COLO668 (cell line): Measurements from ENCODE around the gene CCNDBP1.
A peak's percentile ranks its signal among the peaks of the same experiment; 100 is the strongest.
"Not testable (repeated sequence)": the region's sequence is repeated elsewhere in the genome, so short reads cannot be mapped to it uniquely, and the experiment has no call there.

Experiments
- DNase-seq: peaks from one replicate; lab custom pipeline; 2025; ENCODE audit not compliant: unreplicated experiment; lab: John Stamatoyannopoulos, UW

The CCNDBP1 gene

GRCh38 chr15:43214592-43215295 lies 29.5 kb downstream of the CCNDBP1 start:
- DNase-seq = no peak

DNA sequence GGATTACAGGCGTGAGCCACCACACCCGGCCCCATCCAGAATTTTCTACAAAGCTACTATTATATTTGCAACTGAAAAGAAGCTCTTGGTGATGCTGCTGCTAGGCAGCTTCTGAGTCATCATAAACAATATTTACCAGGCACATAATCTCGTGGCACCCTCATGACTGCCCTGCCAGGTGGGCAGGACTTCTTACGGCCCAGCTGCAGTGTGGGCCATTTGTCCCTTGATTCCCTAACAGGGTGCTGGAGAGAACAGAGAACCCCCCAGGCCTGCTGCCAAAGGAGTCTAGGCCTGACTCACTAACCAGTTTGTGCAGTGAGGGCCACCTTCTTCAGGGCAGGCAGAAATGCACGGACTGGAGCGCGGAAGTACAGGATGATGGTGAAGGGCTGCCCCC lies 30.8 kb downstream of the CCNDBP1 start:
- DNase-seq = no peak

DNA sequence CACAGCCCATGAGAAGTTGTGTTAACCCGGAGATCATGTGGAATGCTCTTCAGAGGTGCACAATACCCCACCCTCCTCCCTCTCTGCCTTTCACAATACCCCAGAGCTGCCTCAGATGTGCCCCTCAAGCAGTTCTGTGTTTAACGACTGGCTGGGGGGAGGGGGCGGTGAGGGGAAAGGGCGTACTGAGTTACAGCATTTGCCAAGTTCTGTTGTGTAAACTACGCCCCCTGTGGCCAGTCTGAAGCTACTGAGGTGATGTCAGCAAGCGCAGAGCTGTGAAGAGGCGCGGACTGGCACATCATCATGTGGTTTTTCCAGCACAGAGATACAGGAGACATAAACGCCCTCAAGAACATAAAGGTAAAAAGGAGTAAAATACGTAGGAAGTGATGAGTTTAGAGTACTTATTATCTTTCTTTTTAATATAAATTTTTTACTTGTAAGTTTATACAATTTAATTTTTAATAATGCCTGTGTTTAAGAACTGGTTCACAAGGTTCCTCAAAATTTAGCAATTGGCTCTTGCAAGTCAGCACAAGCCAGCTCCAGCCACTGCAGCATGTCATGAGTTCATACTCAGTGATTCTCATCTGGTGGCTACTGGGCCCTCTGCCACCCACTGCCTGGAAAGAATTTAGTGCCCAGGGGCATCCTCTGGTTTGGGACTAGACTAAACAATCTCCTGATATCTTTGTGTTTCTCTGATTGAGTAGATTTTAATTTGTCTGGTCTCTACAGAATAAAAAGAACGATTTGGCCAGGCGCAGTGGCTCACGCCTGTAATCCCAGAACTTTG lies 33.9 kb downstream of the CCNDBP1 start:
- no peak for DNase-seq

- DNase-seq = no peak
Observed at GRCh38 chr15:43219929-43220928, 35.0 kb downstream of the CCNDBP1 start.

GRCh38 chr15:43220991-43221403 lies 35.8 kb downstream of the CCNDBP1 start, which contains the start of gene EPB42:
Gene EPB42 (minus strand): TSS chr15:43221018. CDS start chr15:43220825, 193 bp downstream.
- no peak for DNase-seq

- no peak for DNase-seq
Observed at GRCh38 chr15:43221422-43221821, 36.2 kb downstream of the CCNDBP1 start.

DNA sequence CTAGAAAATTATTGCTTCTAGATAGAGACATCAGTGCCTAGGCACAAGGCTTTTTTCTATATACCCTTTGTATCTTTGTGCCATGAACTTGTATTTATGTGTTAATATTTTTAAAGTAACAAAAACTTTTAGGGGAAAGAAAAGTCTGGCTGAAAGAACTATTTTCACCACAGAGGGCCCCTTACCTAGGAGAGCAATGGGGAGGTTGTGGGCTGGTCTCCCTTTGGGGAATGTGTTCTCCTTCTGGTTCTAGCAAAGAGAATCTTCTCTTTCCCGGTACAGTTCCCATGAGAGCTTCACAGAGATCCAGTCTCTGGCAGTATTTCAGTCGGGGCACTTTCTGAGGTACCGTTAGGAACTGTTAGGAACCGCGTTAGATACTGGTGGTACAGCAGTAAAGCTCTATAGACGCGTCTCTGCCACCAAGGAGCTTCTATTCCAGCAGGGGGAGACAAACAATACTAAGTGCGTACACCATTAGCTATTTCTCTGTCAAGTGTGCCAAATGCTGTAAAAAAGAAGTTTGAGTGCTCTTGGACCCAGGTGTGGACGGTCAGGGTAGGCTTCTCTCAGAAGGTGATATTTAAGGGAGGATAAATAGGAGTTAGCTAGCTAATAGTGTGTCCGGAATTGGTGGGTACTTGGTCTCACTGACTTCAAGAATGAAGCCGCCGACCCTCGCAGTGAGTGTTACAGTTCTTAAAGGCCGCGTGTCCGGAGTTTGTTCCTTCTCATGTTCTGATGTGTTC lies 40.2 kb downstream of the CCNDBP1 start:
- DNase-seq = peak; percentile 33

DNA sequence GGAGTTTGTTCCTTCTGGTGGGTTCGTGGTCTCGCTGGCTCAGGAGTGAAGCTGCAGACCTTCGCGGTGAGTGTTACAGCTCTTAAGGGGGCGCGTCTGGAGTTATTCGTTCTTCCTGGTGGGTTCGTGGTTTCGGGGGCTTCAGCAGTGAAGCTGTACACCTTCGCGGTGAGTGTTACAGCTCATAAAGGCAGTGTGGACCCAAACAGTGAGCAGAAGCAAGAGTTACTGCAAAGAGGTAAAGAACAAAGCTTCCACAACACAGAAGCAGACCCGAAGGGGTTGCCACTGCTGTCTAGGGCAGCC lies 40.7 kb downstream of the CCNDBP1 start:
- not testable (repeated sequence) for DNase-seq

DNA sequence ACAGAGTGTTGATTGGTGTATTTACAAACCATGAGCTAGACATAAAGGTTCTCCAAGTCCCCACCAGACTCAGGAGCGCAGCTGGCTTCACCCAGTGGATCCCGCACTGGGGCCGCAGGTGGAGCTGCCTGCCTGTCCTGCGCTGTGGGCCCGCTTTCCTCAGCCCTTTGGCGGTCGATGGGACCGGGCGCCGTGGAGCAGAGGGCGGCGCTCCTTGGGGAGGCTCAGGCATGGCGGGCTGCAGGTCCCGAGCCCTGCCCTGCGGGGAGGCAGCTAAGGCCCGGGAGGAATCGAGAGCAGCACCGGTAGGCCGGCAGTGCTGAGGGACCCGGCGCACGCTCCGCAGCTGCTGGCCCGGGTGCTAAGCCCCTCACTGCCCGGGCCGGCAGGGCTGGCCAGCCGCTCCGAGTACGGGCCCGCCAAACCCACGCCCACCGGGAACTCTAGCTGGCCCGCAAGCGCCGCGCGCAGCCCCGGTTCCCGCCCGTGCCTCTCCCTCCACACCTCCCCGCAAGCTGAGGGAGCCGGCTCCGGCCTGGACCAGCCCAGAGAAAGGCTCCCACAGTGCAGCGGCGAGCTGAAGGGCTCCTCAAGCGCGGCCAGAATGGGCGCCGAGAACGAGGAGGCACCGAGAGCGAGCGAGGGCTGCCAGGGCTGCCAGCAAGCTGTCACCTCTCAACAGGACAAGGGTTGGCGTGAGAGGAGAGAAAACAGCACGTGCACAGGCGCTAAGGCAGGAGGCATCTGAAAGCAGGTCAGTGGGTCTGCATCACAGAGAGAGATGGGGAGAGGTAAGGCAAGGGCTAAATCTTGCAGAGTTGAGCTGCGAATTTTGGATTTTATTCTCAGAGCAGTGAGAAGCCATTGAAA lies 41.5 kb downstream of the CCNDBP1 start:
- DNase-seq = no peak

DNA sequence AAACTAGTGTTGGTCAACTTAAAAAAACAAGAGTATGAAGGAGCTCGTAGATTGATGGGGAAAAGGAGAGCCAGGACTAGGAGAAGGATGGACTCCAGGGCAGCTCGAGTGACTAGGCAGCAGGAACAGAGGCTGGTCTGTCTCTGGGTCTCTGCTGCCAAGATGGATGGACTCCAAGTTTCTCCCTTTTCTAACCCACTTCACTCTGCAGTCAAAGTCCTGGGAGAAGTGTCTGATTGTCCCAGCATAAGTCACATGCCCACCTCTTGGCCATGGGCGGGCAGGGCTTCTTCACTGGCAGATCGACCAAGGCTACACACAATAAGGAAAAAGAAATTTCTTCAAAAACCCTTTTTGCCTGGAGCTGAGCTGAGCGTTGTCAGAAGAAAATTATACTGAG lies 44.8 kb downstream of the CCNDBP1 start:
- no peak for DNase-seq

DNA sequence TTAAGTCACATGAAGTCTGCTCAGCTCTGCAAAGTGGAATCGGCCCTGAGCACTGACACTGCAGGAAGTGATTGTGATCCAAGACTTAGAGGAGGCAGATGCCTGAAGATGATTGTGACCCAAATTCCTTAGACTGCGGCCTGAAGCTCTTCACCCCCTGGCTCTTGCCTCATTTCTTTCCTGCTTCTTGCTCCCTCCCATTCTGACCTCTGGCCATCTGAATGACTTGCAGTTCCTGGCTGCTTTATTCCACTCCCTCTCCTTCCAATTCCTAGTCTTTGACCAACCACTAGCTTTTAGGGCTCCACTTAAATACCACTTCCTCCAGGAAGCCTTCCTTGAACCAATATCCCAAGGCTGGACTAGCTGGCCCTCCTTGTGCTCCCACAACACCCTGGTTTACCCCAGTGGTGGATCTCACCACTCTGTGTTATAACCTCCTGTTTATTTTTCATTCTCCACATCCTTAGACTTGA lies 45.5 kb downstream of the CCNDBP1 start:
- no peak for DNase-seq

- no peak for DNase-seq
Observed at GRCh38 chr15:43232289-43232874, 47.2 kb downstream of the CCNDBP1 start.

DNA sequence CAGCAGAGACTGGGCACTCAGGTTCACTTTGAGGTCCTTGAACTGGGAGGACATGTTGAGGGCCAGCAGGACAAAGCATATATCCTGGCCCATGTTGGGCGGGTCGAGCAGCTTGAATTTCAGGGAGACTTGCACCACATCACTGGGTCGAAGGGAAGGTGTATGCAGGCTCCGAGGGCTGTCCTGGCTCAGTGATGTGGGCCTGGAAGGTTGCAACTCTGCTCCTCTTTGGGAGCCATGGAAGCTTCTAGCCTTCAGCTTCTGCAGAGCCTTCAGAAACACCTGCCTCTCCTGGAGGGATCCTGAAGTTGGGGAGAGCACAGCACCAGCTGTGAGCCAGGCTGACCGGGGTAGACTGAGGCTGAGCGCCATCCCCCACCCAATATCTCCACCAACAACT lies 50.3 kb downstream of the CCNDBP1 start:
- no peak for DNase-seq

DNA sequence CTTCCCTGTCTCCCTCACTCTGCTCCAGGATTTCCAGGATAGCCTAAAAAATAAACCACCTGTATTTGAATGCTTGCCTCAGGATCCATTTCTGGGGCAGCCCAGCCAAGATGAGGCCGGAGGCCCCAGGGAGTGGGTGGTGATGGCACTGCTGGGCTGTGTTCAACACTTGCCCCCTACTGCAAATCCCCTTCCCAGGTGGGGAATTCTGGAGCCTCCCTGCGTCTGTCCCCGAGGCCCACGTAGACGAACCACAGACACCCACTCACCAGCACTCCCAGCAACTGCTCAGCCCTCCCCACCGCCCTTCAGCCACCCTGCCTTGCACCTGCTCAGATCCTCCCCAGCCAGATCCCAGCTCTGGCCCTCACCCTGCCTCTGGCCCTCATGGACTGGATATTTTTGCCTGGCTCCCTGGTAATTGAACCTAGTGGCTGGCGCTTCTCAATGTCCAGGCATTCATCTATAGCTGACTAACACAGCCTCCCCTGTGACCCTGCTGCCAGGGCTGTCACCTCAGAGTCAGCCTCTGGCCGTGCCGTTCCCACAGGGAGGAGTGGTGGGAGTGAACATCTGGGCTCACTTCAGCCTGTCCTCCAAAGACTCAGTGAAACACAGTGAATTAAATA lies 52.8 kb downstream of the CCNDBP1 start:
- no peak for DNase-seq

DNA sequence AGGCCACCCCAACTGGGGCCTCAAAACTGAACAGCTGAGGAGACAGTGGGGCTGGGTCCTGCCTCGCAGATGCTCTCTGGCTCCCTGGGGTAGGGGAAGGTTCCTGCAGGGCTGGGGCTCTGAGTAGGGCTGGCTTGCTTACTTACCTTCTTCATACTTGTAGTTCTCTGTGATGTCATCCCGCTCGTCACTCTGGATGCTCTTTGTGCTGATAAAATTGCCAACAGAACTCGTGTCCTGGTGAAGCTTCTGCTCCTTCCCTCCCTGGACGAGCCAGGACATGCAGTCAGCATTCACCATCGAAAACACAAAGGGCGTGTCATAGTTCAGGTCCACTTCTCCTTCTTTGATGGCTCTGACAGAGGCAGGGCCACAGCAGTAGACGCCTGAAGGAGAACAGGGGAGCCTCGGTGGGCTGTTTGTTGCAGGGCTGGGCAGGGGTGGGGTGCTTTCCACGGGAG lies 53.5 kb downstream of the CCNDBP1 start:
- DNase-seq = no peak

DNA sequence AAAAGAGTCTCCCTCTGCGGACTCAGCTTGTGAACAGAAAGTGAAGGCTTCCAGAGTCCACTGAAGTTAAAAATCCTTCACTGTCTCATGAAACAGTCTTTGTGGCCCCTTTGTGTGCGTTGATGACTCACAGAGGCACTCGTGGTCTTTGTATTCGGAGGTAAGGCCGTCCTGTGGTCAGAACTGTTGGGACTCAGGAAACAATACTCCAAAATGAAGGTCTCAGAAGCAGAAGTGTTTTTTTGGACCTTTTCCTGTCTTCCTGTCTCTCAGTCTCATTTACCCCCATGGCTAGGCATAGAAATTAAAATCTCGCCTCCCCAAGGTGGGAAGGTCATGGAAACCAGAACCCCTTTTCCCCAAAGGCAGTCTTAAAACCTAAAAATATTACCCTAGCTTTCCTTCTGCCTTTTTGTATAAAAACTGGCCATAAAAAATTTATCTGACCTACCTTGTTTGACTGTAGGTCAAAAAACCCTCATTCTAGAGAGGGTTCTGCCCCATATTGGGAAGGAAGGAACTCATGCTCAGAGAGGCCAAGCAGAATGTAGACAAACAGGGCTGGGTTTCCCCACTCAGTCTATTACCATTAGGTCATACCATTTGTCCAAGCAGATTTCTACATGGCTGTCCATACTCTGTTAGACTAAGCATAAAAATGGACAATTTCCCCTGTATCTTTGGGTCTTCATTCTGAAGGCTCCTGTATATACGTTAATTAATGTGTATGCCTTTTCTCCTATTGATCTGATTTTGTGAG lies 54.7 kb downstream of the CCNDBP1 start:
- DNase-seq = no peak

- DNase-seq = no peak
Observed at GRCh38 chr15:43241100-43241499, 55.9 kb downstream of the CCNDBP1 start.

- DNase-seq = no peak
Observed at GRCh38 chr15:43242616-43243015, 57.4 kb downstream of the CCNDBP1 start.
